ENCODE measurements around the gene IST1.
A peak's percentile ranks its signal among the peaks of the same experiment; 100 is the strongest.

IST1 gene

GRCh38 chr16:71924710-71925109 is 29.4 kb downstream of the IST1 start:
- Mint-ChIP-seq H3K4me3 (no peak overlapping the region), H3K27me3 (ENCODE audit: low read depth) (no peaks in the 10 kb centered on the region), H3K36me3 (ENCODE audit: low read depth) (peaks cover 88% of the 10 kb centered on the region), H3K27ac (no peak overlapping the region), H3K4me1 (peaks cover 33% of the 10 kb centered on the region), H3K9me3 (no peaks in the 10 kb centered on the region)
- TF ChIP-seq CTCF (IDR thresholded peaks at IDR 0.05; ENCODE audit: unreplicated experiment in 3 of 3) = no peak

GRCh38 chr16:71927383-71927782 is 32.1 kb downstream of the IST1 start:
- TF ChIP-seq CTCF (IDR thresholded peaks at IDR 0.05; ENCODE audit: unreplicated experiment in 3 of 3) = no peak
- H3K4me1 Mint-ChIP-seq = peaks cover 41% of the 10 kb centered on the region
- no peaks in the 10 kb centered on the region for H3K9me3 Mint-ChIP-seq
- no peaks in the 10 kb centered on the region for H3K27me3 Mint-ChIP-seq (ENCODE audit: low read depth)
- peak overlapping the region; percentile 57 to 85 (median 78) for H3K27ac Mint-ChIP-seq
- peak overlapping the region in 1 of 3 experiments; percentile 10 for H3K4me3 Mint-ChIP-seq
- peaks cover 78% of the 10 kb centered on the region for H3K36me3 Mint-ChIP-seq (ENCODE audit: low read depth)

- H3K27ac Mint-ChIP-seq = peak overlapping the region; percentile 57 to 85 (median 78)
- no peaks in the 10 kb centered on the region for H3K9me3 Mint-ChIP-seq
- no peak for TF ChIP-seq CTCF (IDR thresholded peaks at IDR 0.05; ENCODE audit: unreplicated experiment in 3 of 3)
- H3K4me1 Mint-ChIP-seq = peaks cover 41% of the 10 kb centered on the region
- H3K36me3 Mint-ChIP-seq (ENCODE audit: low read depth) = peaks cover 74% of the 10 kb centered on the region
- peak overlapping the region in 1 of 3 experiments; percentile 10 for H3K4me3 Mint-ChIP-seq
- H3K27me3 Mint-ChIP-seq (ENCODE audit: low read depth) = no peaks in the 10 kb centered on the region
Observed at GRCh38 chr16:71927787-71928186, 32.5 kb downstream of the IST1 start.

GRCh38 chr16:71929048-71929447 is 33.7 kb downstream of the IST1 start:
- no peaks in the 10 kb centered on the region for H3K9me3 Mint-ChIP-seq
- H3K27me3 Mint-ChIP-seq (ENCODE audit: low read depth) = no peaks in the 10 kb centered on the region
- peak overlapping the region in 2 of 3 experiments; percentile 85 to 86 for H3K27ac Mint-ChIP-seq
- peaks cover 46% of the 10 kb centered on the region for H3K4me1 Mint-ChIP-seq
- peak overlapping the region in 2 of 3 experiments; percentile 33 to 48 for H3K4me3 Mint-ChIP-seq
- no peak for TF ChIP-seq CTCF (IDR thresholded peaks at IDR 0.05; ENCODE audit: unreplicated experiment in 3 of 3)
- peaks cover 66% of the 10 kb centered on the region for H3K36me3 Mint-ChIP-seq (ENCODE audit: low read depth)

- Mint-ChIP-seq H3K4me3 (no peak overlapping the region), H3K4me1 (peaks cover 54% of the 10 kb centered on the region), H3K27ac (peak overlapping the region in 2 of 3 experiments; percentile 19 to 25), H3K36me3 (ENCODE audit: low read depth) (peaks cover 62% of the 10 kb centered on the region), H3K27me3 (ENCODE audit: low read depth) (no peaks in the 10 kb centered on the region), H3K9me3 (no peaks in the 10 kb centered on the region)
- no peak for TF ChIP-seq CTCF (IDR thresholded peaks at IDR 0.05; ENCODE audit: unreplicated experiment in 3 of 3)
Observed at GRCh38 chr16:71930013-71930563, 34.8 kb downstream of the IST1 start.

GRCh38 chr16:71931001-71931400 is 35.7 kb downstream of the IST1 start:
- Mint-ChIP-seq H3K27me3 (ENCODE audit: low read depth) (no peaks in the 10 kb centered on the region), H3K9me3 (no peaks in the 10 kb centered on the region), H3K4me3 (no peak overlapping the region), H3K36me3 (ENCODE audit: low read depth) (peaks cover 57% of the 10 kb centered on the region), H3K27ac (no peak overlapping the region), H3K4me1 (peaks cover 58% of the 10 kb centered on the region)
- TF ChIP-seq CTCF (IDR thresholded peaks at IDR 0.05; ENCODE audit: unreplicated experiment in 3 of 3) = no peak
